WTC11 (cell line): ENCODE data around the gene MAPK9.

Source experiments
- FOXJ3 ChIP-seq: sonication (generic); formaldehyde crosslinking; IDR thresholded peaks from 2 replicates; pipeline ENCODE4 v1.9.0; 2021; ENCODE audit warnings: missing genetic modification reagents, mild to moderate bottlenecking, borderline replicate concordance
- IRF2 ChIP-seq: sonication (generic); formaldehyde crosslinking; IDR thresholded peaks from 2 replicates; pipeline ENCODE4 v1.8.0; 2022; ENCODE audit warnings: low read depth, missing genetic modification reagents, borderline replicate concordance
- NR3C1 ChIP-seq: sonication (generic); formaldehyde crosslinking; conservative IDR thresholded peaks from 2 replicates; pipeline ENCODE4 v1.8.1; 2023; ENCODE audit warnings: low read depth, mild to moderate bottlenecking, missing genetic modification reagents
- TEAD4 ChIP-seq: sonication (generic); formaldehyde crosslinking; IDR thresholded peaks from 2 replicates; pipeline ENCODE4 v1.8.0; 2022; ENCODE audit warnings: mild to moderate bottlenecking, missing genetic modification reagents
- ZNF423 ChIP-seq: fragments of 250-450 bp; sonication (Bioruptor Pico); IDR thresholded peaks from 2 replicates; pipeline ENCODE4 v2.1.2; 2022; ENCODE audit warnings: mild to moderate bottlenecking, moderate library complexity
- TF ChIP-seq, protein P1 (sequence below): fragments of 200-600 bp; IDR thresholded peaks from 2 replicates; pipeline ENCODE4 v1.8.0; 2022; ENCODE audit warnings: antibody characterized with exemption
- TF ChIP-seq, protein P2 (sequence below): sonication (generic); formaldehyde crosslinking; IDR thresholded peaks from 2 replicates; pipeline ENCODE4 v1.8.0; 2023; ENCODE audit warnings: missing genetic modification reagents, mild to moderate bottlenecking, borderline replicate concordance
- TF ChIP-seq, protein P3 (sequence below): sonication (generic); formaldehyde crosslinking; IDR thresholded peaks from 2 replicates; pipeline ENCODE4 v1.8.0; 2022; ENCODE audit warnings: mild to moderate bottlenecking, missing genetic modification reagents
- TF ChIP-seq, protein P4 (sequence below): fragments of 250-450 bp; sonication (Bioruptor Pico); conservative IDR thresholded peaks from 2 replicates; pipeline ENCODE4 v1.9.0; 2021; ENCODE audit warnings: mild to moderate bottlenecking
- TF ChIP-seq, protein P5 (sequence below): sonication (generic); formaldehyde crosslinking; IDR thresholded peaks from 2 replicates; pipeline ENCODE4 v1.8.1; 2023; ENCODE audit warnings: mild to moderate bottlenecking, missing genetic modification reagents, moderate library complexity

DNA sequence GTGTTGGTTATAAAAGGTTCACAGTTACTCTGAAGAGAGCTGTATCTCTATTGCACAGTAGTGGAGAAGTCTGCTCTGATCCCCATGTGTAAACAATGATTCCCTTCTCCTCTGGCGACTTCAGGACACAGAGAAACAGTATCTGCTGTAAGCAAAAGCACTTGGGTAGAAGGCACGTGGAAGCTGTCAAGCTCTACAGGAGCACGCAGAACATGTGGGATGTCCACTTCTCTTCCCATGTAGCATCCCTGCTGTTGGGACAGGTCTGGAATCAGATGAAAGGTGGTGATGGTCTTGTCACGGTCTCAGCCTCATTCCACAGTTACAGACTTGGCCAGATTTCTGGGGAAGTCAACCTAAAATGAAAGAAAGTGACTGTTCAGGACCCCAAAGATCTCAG is 9.4 kb upstream of the MAPK9 start:
- TF ChIP-seq FOXJ3 (CRISPR knock-in tag) (no peak), IRF2 (CRISPR knock-in tag) (no peak), ZNF423 (no peak), NR3C1 (CRISPR knock-in tag) (no peak), TEAD4 (CRISPR knock-in tag) (no peak)
- TF ChIP-seq, protein P1, sequence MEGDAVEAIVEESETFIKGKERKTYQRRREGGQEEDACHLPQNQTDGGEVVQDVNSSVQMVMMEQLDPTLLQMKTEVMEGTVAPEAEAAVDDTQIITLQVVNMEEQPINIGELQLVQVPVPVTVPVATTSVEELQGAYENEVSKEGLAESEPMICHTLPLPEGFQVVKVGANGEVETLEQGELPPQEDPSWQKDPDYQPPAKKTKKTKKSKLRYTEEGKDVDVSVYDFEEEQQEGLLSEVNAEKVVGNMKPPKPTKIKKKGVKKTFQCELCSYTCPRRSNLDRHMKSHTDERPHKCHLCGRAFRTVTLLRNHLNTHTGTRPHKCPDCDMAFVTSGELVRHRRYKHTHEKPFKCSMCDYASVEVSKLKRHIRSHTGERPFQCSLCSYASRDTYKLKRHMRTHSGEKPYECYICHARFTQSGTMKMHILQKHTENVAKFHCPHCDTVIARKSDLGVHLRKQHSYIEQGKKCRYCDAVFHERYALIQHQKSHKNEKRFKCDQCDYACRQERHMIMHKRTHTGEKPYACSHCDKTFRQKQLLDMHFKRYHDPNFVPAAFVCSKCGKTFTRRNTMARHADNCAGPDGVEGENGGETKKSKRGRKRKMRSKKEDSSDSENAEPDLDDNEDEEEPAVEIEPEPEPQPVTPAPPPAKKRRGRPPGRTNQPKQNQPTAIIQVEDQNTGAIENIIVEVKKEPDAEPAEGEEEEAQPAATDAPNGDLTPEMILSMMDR: no peak
- TF ChIP-seq, protein P2, sequence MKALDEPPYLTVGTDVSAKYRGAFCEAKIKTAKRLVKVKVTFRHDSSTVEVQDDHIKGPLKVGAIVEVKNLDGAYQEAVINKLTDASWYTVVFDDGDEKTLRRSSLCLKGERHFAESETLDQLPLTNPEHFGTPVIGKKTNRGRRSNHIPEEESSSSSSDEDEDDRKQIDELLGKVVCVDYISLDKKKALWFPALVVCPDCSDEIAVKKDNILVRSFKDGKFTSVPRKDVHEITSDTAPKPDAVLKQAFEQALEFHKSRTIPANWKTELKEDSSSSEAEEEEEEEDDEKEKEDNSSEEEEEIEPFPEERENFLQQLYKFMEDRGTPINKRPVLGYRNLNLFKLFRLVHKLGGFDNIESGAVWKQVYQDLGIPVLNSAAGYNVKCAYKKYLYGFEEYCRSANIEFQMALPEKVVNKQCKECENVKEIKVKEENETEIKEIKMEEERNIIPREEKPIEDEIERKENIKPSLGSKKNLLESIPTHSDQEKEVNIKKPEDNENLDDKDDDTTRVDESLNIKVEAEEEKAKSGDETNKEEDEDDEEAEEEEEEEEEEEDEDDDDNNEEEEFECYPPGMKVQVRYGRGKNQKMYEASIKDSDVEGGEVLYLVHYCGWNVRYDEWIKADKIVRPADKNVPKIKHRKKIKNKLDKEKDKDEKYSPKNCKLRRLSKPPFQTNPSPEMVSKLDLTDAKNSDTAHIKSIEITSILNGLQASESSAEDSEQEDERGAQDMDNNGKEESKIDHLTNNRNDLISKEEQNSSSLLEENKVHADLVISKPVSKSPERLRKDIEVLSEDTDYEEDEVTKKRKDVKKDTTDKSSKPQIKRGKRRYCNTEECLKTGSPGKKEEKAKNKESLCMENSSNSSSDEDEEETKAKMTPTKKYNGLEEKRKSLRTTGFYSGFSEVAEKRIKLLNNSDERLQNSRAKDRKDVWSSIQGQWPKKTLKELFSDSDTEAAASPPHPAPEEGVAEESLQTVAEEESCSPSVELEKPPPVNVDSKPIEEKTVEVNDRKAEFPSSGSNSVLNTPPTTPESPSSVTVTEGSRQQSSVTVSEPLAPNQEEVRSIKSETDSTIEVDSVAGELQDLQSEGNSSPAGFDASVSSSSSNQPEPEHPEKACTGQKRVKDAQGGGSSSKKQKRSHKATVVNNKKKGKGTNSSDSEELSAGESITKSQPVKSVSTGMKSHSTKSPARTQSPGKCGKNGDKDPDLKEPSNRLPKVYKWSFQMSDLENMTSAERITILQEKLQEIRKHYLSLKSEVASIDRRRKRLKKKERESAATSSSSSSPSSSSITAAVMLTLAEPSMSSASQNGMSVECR (CRISPR knock-in tag): no peak
- TF ChIP-seq, protein P3, sequence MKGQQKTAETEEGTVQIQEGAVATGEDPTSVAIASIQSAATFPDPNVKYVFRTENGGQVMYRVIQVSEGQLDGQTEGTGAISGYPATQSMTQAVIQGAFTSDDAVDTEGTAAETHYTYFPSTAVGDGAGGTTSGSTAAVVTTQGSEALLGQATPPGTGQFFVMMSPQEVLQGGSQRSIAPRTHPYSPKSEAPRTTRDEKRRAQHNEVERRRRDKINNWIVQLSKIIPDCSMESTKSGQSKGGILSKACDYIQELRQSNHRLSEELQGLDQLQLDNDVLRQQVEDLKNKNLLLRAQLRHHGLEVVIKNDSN (CRISPR knock-in tag): no peak
- TF ChIP-seq, protein P4, sequence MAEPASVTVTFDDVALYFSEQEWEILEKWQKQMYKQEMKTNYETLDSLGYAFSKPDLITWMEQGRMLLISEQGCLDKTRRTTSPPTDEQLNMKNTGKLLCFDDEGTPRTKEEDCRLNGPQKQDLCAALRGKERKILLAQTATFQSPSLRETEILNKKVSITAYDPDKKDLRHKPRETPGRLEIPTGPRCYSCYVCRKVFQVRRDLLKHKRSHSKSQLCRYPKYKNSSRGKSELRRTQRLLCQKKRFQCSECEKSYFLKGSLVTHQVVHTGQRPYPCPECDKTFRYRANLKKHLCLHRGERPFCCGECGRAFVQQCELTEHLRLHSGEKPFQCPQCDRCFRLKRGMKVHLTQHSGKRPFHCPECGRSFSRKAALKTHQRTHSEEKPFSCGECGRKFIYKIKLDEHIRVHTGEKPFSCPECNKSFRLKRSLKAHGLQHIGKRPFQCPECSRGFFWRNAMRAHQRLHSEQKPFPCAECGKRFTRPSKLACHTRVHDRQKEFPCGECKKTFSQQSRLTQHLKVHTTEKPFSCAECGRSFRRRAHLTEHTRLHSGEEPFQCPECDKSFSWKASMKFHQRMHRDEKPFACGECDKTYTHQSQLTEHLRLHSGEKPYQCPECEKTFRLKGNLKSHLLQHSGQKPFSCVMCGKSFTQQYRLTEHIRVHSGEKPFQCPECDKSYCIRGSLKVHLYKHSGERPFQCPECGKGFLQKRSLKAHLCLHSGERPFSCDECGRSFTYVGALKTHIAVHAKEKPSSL (CRISPR knock-in tag): no peak
- TF ChIP-seq, protein P5, sequence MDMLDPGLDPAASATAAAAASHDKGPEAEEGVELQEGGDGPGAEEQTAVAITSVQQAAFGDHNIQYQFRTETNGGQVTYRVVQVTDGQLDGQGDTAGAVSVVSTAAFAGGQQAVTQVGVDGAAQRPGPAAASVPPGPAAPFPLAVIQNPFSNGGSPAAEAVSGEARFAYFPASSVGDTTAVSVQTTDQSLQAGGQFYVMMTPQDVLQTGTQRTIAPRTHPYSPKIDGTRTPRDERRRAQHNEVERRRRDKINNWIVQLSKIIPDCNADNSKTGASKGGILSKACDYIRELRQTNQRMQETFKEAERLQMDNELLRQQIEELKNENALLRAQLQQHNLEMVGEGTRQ: no peak
